Skeletal muscle satellite cell (primary cell): ENCODE data around the gene VPS54.
"Not testable (repeated sequence)": the region's sequence is repeated elsewhere in the genome, so short reads cannot be mapped to it uniquely, and the experiment has no call there.

Source experiments
- H3K27me3 ChIP-seq: 2 replicates; pipeline ENCODE4 v1.7.0; 2013; ENCODE audit warnings: low read length; ENCODE audit not compliant: control insufficient read depth, insufficient read depth
- H3K36me3 ChIP-seq: 2 replicates; pipeline ENCODE4 v1.7.0; 2013; ENCODE audit warnings: mild to moderate bottlenecking, control low read depth, low read length; ENCODE audit not compliant: insufficient read depth
- H3K4me1 ChIP-seq: 2 replicates; pipeline ENCODE4 v1.7.0; 2013; ENCODE audit warnings: low read length; ENCODE audit not compliant: control insufficient read depth, insufficient read depth
- H3K4me2 ChIP-seq: 2 replicates; pipeline ENCODE4 v1.7.0; 2013; ENCODE audit warnings: mild to moderate bottlenecking, low read length
- H3K4me3 ChIP-seq: 2 replicates; pipeline ENCODE4 v1.7.0; 2013; ENCODE audit warnings: low read length
- H3K9ac ChIP-seq: 2 replicates; pipeline ENCODE4 v1.7.0; 2013; ENCODE audit warnings: mild to moderate bottlenecking, low read depth, low read length, moderate library complexity
- H3K9me3 ChIP-seq: replicated peaks from 2 replicates; pipeline ENCODE4 v1.7.0; 2013; ENCODE audit warnings: mild to moderate bottlenecking, control low read depth, low read length

Gene VPS54

DNA sequence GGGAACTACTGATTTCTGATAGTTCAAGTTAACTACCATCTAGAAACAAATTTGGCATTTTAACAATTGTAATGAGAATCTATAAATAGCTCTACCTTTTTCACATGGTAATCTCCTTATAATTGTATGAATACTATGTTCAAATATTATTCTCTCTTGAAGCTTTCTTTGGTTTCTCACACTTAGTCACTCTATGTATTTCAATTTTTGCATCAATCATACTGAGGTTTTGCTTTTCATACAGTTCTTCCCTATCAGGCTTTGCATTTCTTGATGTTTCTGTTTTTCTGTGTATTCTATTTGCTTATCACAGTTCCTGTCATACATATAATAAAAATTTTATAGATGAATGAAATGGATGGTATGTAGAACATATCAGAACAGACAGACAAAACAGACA is 16.0 kb downstream of the VPS54 start:
- H3K27me3 ChIP-seq: no peaks in the 10 kb centered on the region
- no peak overlapping the region for H3K4me3 ChIP-seq
- H3K4me1 ChIP-seq: no peaks in the 10 kb centered on the region
- H3K9ac ChIP-seq: no peak overlapping the region
- no peaks in the 10 kb centered on the region for H3K36me3 ChIP-seq
- H3K4me2 ChIP-seq: no peak overlapping the region
- H3K9me3 ChIP-seq: no peaks in the 10 kb centered on the region

DNA sequence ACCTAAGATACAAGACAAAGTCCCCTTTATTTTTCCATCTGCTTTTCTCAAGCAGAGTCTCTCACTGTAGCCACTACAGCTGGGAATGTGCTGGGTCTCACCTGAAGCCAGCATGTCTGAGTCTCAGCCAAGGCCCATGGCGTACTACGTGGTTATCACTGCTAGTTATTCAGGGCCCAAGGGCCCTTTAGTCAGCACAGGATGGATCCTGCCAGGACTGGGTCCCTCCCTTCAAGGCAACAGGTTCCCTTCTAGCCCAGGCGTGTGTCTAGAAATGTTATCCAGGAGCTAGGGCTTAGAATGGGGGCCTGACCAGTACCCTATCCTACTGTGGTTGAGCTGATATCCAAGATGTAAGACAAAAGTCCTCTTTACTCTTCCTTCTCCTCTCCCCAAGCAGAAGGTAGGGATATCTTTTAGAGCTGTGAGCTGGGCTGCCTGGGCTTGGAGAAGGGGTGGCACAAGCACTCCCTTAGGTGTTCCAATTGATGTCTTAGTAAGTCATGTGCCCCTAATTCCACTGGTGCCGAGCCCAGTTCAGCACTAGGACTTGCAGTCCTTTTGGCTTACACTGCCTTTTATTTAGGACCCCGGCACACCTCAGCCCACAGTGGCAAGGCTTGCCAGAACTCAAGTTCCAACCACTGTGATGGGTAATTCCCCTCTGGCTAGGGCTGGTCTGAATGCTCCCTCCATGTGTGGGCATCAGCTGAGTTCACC is 17.7 kb downstream of the VPS54 start:
- Histone ChIP-seq H3K4me1 (no peaks in the 10 kb centered on the region), H3K9me3 (no peaks in the 10 kb centered on the region), H3K9ac (no peak overlapping the region), H3K4me2 (no peak overlapping the region), H3K36me3 (no peaks in the 10 kb centered on the region), H3K27me3 (no peaks in the 10 kb centered on the region), H3K4me3 (no peak overlapping the region)

DNA sequence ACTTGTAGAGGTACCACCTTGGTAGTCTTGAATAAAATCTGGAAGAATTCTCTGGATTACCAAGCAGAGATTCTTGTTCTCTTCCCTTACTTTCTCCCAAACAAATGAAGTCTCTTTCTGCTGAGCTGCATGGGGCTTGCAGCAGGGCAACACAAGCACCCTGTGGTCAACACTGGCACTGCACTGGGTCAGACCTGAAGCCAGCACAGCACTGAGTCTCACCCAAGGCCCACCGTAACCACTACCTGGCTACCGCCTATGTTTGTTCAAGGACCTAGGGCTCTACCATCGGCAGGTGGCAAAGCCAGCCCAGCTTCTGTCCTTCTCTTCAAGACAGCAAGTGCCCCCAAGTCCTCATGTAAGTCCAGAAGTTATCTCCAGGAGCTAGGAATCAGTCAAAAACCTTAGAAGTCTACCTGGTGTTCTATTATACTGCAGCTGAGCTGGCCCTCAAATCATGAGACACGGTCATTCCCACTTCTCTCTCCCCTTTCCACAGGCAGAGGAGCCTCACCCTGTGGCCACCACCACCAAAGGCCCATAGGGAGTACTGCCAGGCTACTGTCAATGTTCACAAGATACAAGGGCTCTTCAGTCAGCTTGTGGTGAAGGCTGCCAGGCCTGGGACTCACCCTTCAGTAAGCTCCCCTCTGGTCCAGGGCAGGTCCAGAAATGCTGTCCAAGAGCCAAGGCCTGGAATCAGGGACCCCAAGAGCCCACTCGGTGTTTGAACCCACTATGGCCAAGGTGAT is 18.4 kb downstream of the VPS54 start:
- Histone ChIP-seq H3K9ac (no peak overlapping the region), H3K27me3 (no peaks in the 10 kb centered on the region), H3K4me3 (no peak overlapping the region), H3K36me3 (no peaks in the 10 kb centered on the region), H3K4me1 (no peaks in the 10 kb centered on the region), H3K9me3 (no peaks in the 10 kb centered on the region), H3K4me2 (no peak overlapping the region)

DNA sequence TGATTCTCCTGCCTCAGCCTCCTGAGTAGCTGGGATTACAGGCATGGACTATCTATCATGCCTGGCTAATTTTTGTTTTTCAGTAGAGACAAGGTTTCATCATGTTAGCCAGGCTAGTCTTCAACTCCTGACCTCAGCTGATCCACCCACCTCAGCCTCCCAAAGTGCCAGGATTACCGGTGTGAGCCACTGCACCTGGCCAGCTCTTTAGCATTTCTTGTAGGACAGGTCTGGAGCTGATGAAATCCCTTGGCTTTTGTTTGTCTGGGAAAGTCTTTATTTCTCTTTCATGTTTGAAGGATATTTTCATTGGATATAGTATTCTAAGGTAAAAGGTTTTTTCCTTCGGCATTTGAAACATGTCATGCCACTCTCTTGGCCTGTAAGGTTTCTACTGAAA is 20.2 kb downstream of the VPS54 start:
- H3K9ac ChIP-seq: no peak overlapping the region
- no peak overlapping the region for H3K4me3 ChIP-seq
- peaks cover 4% of the 10 kb centered on the region for H3K4me1 ChIP-seq
- H3K4me2 ChIP-seq: no peak overlapping the region
- no peaks in the 10 kb centered on the region for H3K9me3 ChIP-seq
- no peaks in the 10 kb centered on the region for H3K36me3 ChIP-seq
- H3K27me3 ChIP-seq: no peaks in the 10 kb centered on the region

DNA sequence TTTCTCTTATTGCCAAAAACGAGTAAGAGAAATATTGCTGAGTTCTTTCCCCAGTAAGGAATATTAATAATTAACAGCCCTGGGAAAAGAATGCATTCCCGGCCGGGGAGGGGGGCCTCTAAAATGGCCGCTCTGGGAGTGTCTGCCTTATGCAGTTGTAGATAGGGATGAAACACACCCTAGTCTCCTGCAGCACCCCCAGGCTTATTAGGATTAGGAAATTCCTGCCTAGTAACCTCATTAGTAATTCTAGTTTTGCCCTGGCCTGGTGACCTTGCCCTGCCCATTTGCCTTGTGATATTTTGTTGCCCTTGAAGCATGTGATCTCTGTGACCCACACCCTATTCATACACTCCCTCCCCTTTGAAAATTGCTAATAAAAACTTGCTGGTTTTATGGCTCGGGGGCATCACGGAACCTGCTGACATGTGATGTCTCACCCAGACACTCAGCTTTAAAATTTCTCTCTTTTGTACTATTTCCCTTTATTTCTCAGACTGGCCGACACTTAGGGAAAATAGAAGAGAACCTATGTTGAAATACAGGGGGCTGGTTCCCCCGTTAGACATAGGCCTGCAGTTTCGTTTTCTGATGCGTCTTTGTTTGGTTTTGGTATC is 22.5 kb downstream of the VPS54 start:
- H3K4me1 ChIP-seq, H3K36me3 ChIP-seq, H3K4me2 ChIP-seq, H3K9ac ChIP-seq, H3K9me3 ChIP-seq, H3K27me3 ChIP-seq, H3K4me3 ChIP-seq: not testable (repeated sequence)

DNA sequence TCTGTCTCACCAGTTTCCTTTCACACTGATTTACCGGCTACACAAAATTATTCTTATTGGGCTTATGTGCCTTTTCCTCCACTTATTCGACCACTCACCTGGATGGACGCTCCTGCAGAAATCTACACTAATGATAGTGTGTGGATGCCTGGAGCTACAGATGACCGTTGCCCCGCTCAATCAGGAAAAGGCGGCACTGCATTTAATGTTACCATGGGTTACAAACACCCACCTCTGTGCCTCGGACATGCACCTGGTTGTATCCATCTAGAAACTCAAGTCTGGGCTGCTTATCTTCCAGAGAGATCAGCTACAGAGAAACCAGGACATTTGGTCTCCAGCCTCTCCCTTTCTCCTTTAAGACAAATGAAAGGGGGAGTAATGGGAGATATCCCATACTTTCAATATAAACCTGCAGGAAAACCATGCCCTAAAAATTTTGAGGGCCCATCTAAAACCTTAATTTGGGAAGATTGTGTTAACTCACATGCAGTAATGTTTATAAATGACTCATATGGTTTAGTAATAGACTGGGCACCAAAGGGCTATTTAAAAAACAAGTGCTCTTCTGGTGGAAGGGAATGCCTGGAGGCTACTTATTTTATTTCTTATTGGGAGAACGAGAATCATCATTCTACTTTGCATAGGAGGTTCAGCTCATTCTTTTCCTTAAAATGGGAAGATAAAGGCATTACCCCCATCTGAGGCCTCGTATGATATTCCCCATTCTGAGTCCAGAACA is 24.7 kb downstream of the VPS54 start:
- H3K4me1 ChIP-seq, H3K9ac ChIP-seq, H3K27me3 ChIP-seq, H3K4me2 ChIP-seq, H3K4me3 ChIP-seq, H3K36me3 ChIP-seq, H3K9me3 ChIP-seq: not testable (repeated sequence)

DNA sequence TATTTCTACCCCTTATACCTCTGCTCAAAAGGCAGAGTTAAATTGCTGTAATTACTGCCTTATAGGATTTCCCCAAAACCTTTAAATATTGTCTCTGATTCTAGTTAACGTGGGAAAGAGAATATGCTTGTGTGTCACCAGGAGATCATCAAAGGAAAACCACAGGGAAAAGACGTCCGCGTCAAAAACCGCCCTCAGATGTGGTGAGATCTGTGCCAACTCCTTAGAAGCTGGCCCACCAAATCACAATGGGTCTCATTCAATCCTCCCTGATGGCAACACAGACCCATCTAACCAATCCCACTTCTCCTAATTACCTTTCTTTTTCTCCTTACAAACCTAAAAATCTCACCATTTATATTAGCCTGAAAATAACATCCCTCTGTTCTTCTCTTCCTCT is 25.4 kb downstream of the VPS54 start:
- peaks cover 4% of the 10 kb centered on the region for H3K4me1 ChIP-seq
- no peaks in the 10 kb centered on the region for H3K9me3 ChIP-seq
- no peaks in the 10 kb centered on the region for H3K27me3 ChIP-seq
- H3K4me2 ChIP-seq: no peak overlapping the region
- no peak overlapping the region for H3K9ac ChIP-seq
- no peak overlapping the region for H3K4me3 ChIP-seq
- no peaks in the 10 kb centered on the region for H3K36me3 ChIP-seq

DNA sequence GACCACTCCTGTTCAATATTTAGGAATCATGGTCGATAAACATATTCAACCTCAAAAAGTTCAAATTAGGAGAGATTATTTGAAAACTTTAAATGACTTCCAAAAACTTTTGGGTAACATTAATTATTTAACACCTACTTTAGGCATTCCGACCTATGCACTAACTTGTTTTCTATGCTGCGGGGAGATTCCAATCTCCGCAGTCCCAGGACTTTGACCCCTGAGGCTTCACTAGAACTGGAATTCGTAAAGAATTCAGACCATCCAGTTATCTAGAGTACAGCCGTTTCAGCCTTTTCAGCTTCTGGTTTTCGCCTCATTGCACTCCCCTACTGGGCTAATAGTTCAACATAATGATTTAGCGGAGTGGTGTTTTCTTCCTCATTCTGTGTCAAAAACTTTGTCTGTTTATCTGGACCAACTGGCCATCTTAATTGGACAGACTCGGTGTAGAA is 26.1 kb downstream of the VPS54 start:
- H3K27me3 ChIP-seq, H3K9ac ChIP-seq, H3K4me3 ChIP-seq, H3K4me1 ChIP-seq, H3K36me3 ChIP-seq, H3K9me3 ChIP-seq, H3K4me2 ChIP-seq: not testable (repeated sequence)

DNA sequence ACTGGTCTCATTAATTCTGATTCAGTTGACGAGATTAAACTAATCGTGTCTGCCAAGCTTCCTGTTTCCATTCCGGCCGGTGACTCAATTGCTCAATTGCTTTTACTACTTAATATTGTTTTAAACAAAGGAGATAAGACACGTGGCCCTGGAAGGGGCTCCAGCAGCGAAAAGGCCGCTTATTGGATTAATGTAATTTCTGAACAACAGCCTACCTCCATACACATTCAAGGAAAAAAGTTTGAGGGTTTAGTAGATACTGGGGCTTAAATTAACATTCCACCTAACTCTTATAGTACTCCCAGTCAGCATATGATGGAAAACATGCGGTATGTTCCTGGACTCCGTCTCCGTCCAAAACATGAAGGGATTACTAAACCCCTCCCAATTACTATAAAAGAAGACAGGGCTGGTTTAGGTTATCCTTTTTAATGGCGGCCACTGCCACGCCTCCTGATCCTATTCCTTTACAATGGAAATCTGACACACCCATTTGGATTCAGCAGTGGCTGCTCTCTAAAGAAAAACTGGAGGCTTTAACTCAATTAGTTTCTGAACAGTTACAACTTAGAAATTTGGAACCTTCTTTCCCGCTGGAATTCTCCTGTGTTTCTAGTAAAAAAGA is 27.1 kb downstream of the VPS54 start:
- H3K4me3 ChIP-seq: no peak overlapping the region
- H3K4me2 ChIP-seq: no peak overlapping the region
- H3K9ac ChIP-seq: no peak overlapping the region
- H3K27me3 ChIP-seq: no peaks in the 10 kb centered on the region
- no peaks in the 10 kb centered on the region for H3K9me3 ChIP-seq
- H3K36me3 ChIP-seq: no peaks in the 10 kb centered on the region
- peaks cover 4% of the 10 kb centered on the region for H3K4me1 ChIP-seq

DNA sequence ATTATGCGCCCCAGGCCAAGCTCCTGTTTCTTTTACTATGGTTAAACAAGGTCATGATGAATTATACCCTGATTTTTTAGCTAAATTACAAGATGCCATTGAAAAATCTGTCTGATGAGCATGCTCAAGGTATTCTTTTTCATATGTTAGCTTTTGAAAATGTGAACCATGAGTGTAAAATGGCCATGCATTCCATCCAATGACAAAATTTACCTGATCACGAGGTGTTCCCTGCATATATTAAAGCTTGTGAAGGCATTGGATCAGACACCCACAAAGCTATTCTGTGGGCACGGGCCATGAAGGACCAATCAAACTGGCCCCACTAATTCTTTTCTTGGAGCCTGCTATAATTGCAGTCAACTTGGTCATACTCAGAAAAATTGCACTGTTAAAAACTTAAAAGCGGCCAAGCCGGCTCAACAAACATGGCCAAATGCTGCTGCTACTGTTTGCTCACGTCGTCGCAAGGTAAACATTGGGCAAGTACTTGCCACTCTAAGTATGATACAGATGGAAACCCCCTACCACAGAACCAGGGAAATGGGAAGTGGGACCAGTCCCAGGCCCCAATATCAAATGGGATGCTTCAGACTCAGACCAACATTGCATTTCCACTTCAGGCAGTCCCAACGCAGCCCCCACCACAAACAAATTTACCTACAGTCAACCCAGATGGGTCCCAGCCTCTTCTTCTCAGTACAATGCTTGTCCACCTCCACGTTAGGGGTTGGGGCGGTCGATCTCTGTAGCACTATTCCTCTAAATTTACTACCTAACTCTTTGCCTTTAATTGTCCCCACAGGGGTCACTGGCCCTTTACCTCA is 27.8 kb downstream of the VPS54 start:
- not testable (repeated sequence) for H3K9ac ChIP-seq, H3K4me1 ChIP-seq, H3K4me2 ChIP-seq, H3K36me3 ChIP-seq, H3K27me3 ChIP-seq, H3K4me3 ChIP-seq, H3K9me3 ChIP-seq
